ENCODE data around the gene SRSF2.

Gene SRSF2

GRCh38 chr17:76738468-76738850 is 1.3 kb upstream of the SRSF2 start:
- TF ChIP-seq CTCF (IDR thresholded peaks at IDR 0.05; ENCODE audit: control insufficient read depth, insufficient read depth, low read depth, low read length, missing control alignments): no peak

GRCh38 chr17:76737676-76738467 is 741 bp upstream of the SRSF2 start, which contains the start of gene MFSD11:
TSS of gene MFSD11 (plus strand) at chr17:76738119. CDS start at chr17:76738353, 234 bp downstream.
- DNase-seq (ENCODE audit: low read depth): peak; percentile 75
- peak within 1 kb of the TSS; percentile 95 for H3K4me3 ChIP-seq (ENCODE audit: control insufficient read depth, low read depth, low read length)
- TF ChIP-seq CTCF (IDR thresholded peaks at IDR 0.05; ENCODE audit: control insufficient read depth, insufficient read depth, low read depth, low read length, missing control alignments): no peak

More at GRCh38 chr17:76738468-76738850, 1.3 kb upstream of the SRSF2 start:
- peak overlapping the region; percentile 53 for H3K4me3 ChIP-seq (ENCODE audit: control insufficient read depth, low read depth, low read length)
- no peak for DNase-seq (ENCODE audit: low read depth)

GRCh38 chr17:76736349-76737081 is 616 bp downstream of the SRSF2 start:
- TF ChIP-seq CTCF (IDR thresholded peaks at IDR 0.05; ENCODE audit: control insufficient read depth, insufficient read depth, low read depth, low read length, missing control alignments): no peak
- H3K4me3 ChIP-seq (ENCODE audit: control insufficient read depth, low read depth, low read length): peak overlapping the region; percentile 95
- DNase-seq (ENCODE audit: low read depth): no peak

GRCh38 chr17:76735586-76736348 is 1.4 kb downstream of the SRSF2 start:
- H3K4me3 ChIP-seq (ENCODE audit: control insufficient read depth, low read depth, low read length): peak overlapping the region; percentile 95
- no peak for DNase-seq (ENCODE audit: low read depth)
- no peak for TF ChIP-seq CTCF (IDR thresholded peaks at IDR 0.05; ENCODE audit: control insufficient read depth, insufficient read depth, low read depth, low read length, missing control alignments)

- no peak for TF ChIP-seq CTCF (IDR thresholded peaks at IDR 0.05; ENCODE audit: control insufficient read depth, insufficient read depth, low read depth, low read length, missing control alignments)
- no peak for DNase-seq (ENCODE audit: low read depth)
- H3K4me3 ChIP-seq (ENCODE audit: control insufficient read depth, low read depth, low read length): peak overlapping the region; percentile 95
Observed at GRCh38 chr17:76735006-76735405, 2.1 kb downstream of the SRSF2 start.

- no peak for TF ChIP-seq CTCF (IDR thresholded peaks at IDR 0.05; ENCODE audit: control insufficient read depth, insufficient read depth, low read depth, low read length, missing control alignments)
- peak overlapping the region; percentile 95 for H3K4me3 ChIP-seq (ENCODE audit: control insufficient read depth, low read depth, low read length)
- no peak for DNase-seq (ENCODE audit: low read depth)
Observed at GRCh38 chr17:76734080-76734840, 2.9 kb downstream of the SRSF2 start.

Measured in AG09309 (cell line).